ENCODE data around the gene SEMA6A. TPM values are rescaled to one million over a fixed set of nuclear protein-coding genes. Genes with fewer than 3 reads are reported as not detected.

SEMA6A gene
- total RNA-seq, 1 experiment from 2014 or later: 53.3 TPM

DNA sequence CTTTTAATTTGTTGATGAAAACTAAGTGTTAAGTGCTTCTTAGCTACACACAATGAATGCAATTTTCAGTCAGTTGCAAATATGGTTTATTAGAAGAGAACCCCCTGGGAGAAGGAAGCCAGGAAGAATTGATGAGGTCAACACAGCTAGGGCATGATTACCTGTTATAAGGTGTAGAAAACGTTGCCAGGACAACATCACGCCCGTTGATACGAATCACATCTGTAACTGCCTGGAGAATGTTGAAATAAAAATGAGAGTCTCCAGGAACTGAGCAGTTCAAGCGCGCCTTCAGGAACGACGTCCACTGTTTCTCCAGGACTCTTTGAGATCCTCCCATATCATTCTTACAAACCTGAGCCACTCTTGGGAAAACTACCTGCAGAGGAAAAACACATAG, 88.0 kb downstream of the SEMA6A start:
- Mint-ChIP-seq H3K27ac (ENCODE audit: unreplicated experiment) (no peak overlapping the region), H3K27me3 (ENCODE audit: unreplicated experiment) (no peaks in the 10 kb centered on the region), H3K4me3 (ENCODE audit: low read depth, unreplicated experiment) (no peak overlapping the region), H3K36me3 (ENCODE audit: insufficient read depth, unreplicated experiment) (peaks cover 18% of the 10 kb centered on the region), H3K4me1 (ENCODE audit: low read depth, unreplicated experiment) (peaks cover 3% of the 10 kb centered on the region), H3K9me3 (ENCODE audit: low read depth, unreplicated experiment) (no peaks in the 10 kb centered on the region)
- BruUV-seq (replicated peaks): no TSS peak
- TF ChIP-seq, protein P1, sequence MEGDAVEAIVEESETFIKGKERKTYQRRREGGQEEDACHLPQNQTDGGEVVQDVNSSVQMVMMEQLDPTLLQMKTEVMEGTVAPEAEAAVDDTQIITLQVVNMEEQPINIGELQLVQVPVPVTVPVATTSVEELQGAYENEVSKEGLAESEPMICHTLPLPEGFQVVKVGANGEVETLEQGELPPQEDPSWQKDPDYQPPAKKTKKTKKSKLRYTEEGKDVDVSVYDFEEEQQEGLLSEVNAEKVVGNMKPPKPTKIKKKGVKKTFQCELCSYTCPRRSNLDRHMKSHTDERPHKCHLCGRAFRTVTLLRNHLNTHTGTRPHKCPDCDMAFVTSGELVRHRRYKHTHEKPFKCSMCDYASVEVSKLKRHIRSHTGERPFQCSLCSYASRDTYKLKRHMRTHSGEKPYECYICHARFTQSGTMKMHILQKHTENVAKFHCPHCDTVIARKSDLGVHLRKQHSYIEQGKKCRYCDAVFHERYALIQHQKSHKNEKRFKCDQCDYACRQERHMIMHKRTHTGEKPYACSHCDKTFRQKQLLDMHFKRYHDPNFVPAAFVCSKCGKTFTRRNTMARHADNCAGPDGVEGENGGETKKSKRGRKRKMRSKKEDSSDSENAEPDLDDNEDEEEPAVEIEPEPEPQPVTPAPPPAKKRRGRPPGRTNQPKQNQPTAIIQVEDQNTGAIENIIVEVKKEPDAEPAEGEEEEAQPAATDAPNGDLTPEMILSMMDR (IDR thresholded peaks at IDR 0.05; ENCODE audit: unreplicated experiment): no peak
- CTCF ChIA-PET: no interaction called here
- intact Hi-C loops (cut with micrococcal nuclease; ENCODE audit: unreplicated experiment): no loop called here
- DNase-seq: no peak

DNA sequence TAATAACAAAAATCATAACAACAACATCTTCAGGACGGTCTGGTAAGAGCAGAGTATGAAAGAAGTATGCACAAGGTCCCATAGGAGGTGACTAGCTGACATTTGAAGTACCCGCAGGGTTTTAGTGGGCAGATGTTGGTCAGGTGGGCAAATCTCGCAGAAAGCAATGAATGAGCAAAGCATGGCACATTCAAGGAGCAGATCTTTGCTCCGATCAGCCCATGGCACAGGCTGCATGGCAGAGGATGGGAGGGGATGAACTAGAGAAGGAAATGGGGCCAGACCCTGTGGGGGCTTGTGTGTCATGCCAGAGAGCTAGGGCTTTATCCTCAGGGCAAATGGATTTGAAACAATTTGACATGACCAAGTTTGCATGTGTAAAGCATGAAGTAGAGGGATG, 90.0 kb downstream of the SEMA6A start:
- no peak for DNase-seq
- CTCF ChIA-PET: no interaction called here
- Mint-ChIP-seq H3K4me1 (ENCODE audit: low read depth, unreplicated experiment) (no peaks in the 10 kb centered on the region), H3K27me3 (ENCODE audit: unreplicated experiment) (no peaks in the 10 kb centered on the region), H3K36me3 (ENCODE audit: insufficient read depth, unreplicated experiment) (peaks cover 34% of the 10 kb centered on the region), H3K9me3 (ENCODE audit: low read depth, unreplicated experiment) (peaks cover 3% of the 10 kb centered on the region), H3K27ac (ENCODE audit: unreplicated experiment) (no peak overlapping the region), H3K4me3 (ENCODE audit: low read depth, unreplicated experiment) (no peak overlapping the region)
- TF ChIP-seq, protein P1 (IDR thresholded peaks at IDR 0.05; ENCODE audit: unreplicated experiment): no peak
- intact Hi-C loops (cut with micrococcal nuclease; ENCODE audit: unreplicated experiment): no loop called here
- no TSS peak for BruUV-seq (replicated peaks)

DNA sequence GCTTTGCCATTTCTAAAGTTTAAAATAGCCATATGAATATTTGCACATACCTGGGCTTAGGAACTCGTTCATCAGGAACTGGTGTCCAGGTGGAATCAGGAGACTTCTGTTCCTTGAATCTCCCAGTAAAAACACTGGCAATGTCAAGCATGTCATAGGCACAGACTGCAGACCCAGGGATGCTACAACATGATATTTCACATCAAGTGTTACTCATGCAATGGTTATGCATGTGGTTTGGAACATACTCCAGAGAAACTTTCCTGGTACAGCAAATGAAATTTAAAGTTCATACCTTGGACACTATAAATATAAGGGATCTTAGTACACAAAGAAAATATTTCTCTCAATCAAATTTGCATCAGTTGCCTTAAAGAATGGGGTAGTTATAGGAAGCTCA, 92.2 kb downstream of the SEMA6A start:
- CTCF ChIA-PET: interaction anchor here (0.9 kb wide), 1 partner anchor 17 kb away, joined by 3 read pairs; no protein-coding TSS in a partner anchor
- intact Hi-C loops (cut with micrococcal nuclease; ENCODE audit: unreplicated experiment): no loop called here
- TF ChIP-seq, protein P1 (IDR thresholded peaks at IDR 0.05; ENCODE audit: unreplicated experiment): no peak
- Mint-ChIP-seq H3K27me3 (ENCODE audit: unreplicated experiment) (no peaks in the 10 kb centered on the region), H3K27ac (ENCODE audit: unreplicated experiment) (no peak overlapping the region), H3K36me3 (ENCODE audit: insufficient read depth, unreplicated experiment) (peaks cover 31% of the 10 kb centered on the region), H3K4me3 (ENCODE audit: low read depth, unreplicated experiment) (no peak overlapping the region), H3K4me1 (ENCODE audit: low read depth, unreplicated experiment) (no peaks in the 10 kb centered on the region), H3K9me3 (ENCODE audit: low read depth, unreplicated experiment) (peaks cover 7% of the 10 kb centered on the region)
- no peak for DNase-seq
- BruUV-seq (replicated peaks): no TSS peak

DNA sequence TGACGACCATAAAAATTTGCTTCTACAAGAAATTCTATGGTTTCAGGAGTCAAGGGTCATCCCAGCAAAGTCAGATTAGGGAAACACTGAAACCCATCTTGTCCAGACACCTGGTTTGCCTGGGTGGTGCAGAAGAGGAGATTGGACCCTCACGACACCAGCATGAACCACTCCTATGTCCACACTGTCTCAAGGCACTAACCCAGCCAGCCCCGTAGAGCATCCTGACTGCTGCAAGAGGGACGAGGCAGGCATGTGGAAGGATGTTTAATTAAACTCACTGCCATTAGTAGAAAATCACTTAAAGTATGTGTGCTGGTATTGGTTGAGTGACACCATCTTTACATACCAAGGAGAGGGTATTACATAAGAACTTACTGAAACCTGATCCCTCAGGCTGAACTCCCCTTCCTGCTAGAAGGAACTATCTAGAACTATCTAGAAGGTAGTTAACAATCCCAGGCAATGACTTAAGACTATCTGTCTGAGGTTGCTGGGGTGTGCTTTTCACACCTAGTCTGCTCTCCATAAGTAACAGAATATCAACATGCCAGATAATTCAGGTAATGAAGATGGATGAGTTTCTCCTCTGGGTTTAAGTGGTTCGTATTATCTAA, 93.6 kb downstream of the SEMA6A start:
- TF ChIP-seq, protein P1 (IDR thresholded peaks at IDR 0.05; ENCODE audit: unreplicated experiment): no peak
- BruUV-seq (replicated peaks): no TSS peak
- peaks cover 8% of the 10 kb centered on the region for H3K9me3 Mint-ChIP-seq (ENCODE audit: low read depth, unreplicated experiment)
- H3K36me3 Mint-ChIP-seq (ENCODE audit: insufficient read depth, unreplicated experiment): peaks cover 43% of the 10 kb centered on the region
- CTCF ChIA-PET: no interaction called here
- H3K27ac Mint-ChIP-seq (ENCODE audit: unreplicated experiment): peak overlapping the region; percentile 16
- DNase-seq: no peak
- H3K4me3 Mint-ChIP-seq (ENCODE audit: low read depth, unreplicated experiment): no peak overlapping the region
- H3K27me3 Mint-ChIP-seq (ENCODE audit: unreplicated experiment): no peaks in the 10 kb centered on the region
- intact Hi-C loops (cut with micrococcal nuclease; ENCODE audit: unreplicated experiment): no loop called here
- no peaks in the 10 kb centered on the region for H3K4me1 Mint-ChIP-seq (ENCODE audit: low read depth, unreplicated experiment)
